Measurements from ENCODE around the gene MCUB. TPM values are rescaled to one million over a fixed set of nuclear protein-coding genes. Genes with fewer than 3 reads are reported as not detected.
A peak's percentile ranks its signal among the peaks of the same experiment; 100 is the strongest.
"Not testable (repeated sequence)": the region's sequence is repeated elsewhere in the genome, so short reads cannot be mapped to it uniquely, and the experiment has no call there.

MCUB gene
- total RNA-seq, 6 experiments from 2014 or later: 10.2 to 16.5 (median 15.3) TPM

GRCh38 chr4:109675181-109675580 lies 115.1 kb downstream of the MCUB start:
- peaks cover 10% of the 10 kb centered on the region for H3K36me3 Mint-ChIP-seq (ENCODE audit: low read depth)
- H3K27ac Mint-ChIP-seq: no peak overlapping the region
- no peaks in the 10 kb centered on the region for H3K27me3 Mint-ChIP-seq (ENCODE audit: insufficient read depth)
- no peaks in the 10 kb centered on the region; the same call in none of the 2 replicates for H3K9me3 Mint-ChIP-seq
- no peak overlapping the region for H3K4me3 Mint-ChIP-seq
- no peak for TF ChIP-seq CTCF (IDR thresholded peaks at IDR 0.05)
- no peak for DNase-seq
- H3K4me1 Mint-ChIP-seq (ENCODE audit: low read depth): no peaks in the 10 kb centered on the region

DNA sequence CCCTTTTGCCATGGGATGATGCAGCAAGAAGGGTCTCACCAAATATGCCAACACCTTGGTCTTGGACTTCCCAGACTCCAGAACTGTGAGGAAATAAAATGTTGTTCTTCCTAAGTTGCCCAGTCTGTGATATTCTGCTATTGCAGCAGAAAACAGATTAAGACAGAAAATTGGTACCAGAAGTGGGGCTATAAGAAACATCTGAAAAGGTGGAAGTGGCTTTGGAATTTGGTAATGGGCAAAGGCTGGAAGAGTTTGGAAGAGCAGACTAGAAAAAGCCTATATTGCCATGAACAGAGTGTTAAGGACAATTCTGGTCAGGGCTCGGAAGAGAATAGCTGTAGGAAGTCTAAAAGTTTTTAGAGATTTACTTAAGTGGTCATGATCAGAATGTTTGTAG lies 115.8 kb downstream of the MCUB start:
- H3K4me1 Mint-ChIP-seq (ENCODE audit: low read depth): no peaks in the 10 kb centered on the region
- peaks cover 13% of the 10 kb centered on the region for H3K36me3 Mint-ChIP-seq (ENCODE audit: low read depth)
- H3K27me3 Mint-ChIP-seq (ENCODE audit: insufficient read depth): no peaks in the 10 kb centered on the region
- no peak overlapping the region for H3K27ac Mint-ChIP-seq
- TF ChIP-seq CTCF (IDR thresholded peaks at IDR 0.05): no peak
- no peaks in the 10 kb centered on the region; the same call in none of the 2 replicates for H3K9me3 Mint-ChIP-seq
- H3K4me3 Mint-ChIP-seq: no peak overlapping the region
- no peak for DNase-seq

DNA sequence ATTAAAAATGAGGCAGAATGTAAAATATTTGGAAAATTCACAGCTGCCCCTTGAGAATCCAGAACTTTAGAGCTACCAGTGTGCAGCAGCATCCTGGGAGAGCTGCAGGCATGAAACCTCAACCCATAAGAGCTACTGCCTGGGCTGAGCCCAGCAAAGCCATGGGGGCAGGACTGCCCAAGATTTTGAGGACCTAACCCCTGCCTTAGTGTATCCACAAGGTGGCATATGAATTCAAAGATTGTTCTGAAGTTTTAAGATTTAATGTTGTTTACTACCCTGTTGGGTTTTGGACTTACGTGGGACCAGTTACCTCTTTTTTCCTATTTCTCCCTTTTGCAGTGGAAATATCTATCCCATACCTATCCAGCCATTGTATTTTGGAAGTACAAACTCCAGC lies 116.8 kb downstream of the MCUB start:
- Mint-ChIP-seq H3K27ac (no peak overlapping the region), H3K27me3 (ENCODE audit: insufficient read depth) (no peaks in the 10 kb centered on the region), H3K36me3 (ENCODE audit: low read depth) (peaks cover 5% of the 10 kb centered on the region; the same call in 1 of the 2 replicates), H3K9me3 (no peaks in the 10 kb centered on the region; the same call in 1 of the 2 replicates), H3K4me3 (no peak overlapping the region), H3K4me1 (ENCODE audit: low read depth) (no peaks in the 10 kb centered on the region)
- peak; percentile 38 for TF ChIP-seq CTCF (IDR thresholded peaks at IDR 0.05)
- DNase-seq: no peak

GRCh38 chr4:109678472-109678871 lies 118.4 kb downstream of the MCUB start:
- not testable (repeated sequence) for DNase-seq; H3K27ac Mint-ChIP-seq; H3K4me1 Mint-ChIP-seq (ENCODE audit: low read depth); H3K4me3 Mint-ChIP-seq; H3K9me3 Mint-ChIP-seq; H3K36me3 Mint-ChIP-seq (ENCODE audit: low read depth); H3K27me3 Mint-ChIP-seq (ENCODE audit: insufficient read depth)

GRCh38 chr4:109678925-109679324 lies 118.9 kb downstream of the MCUB start:
- not testable (repeated sequence) for H3K4me3 Mint-ChIP-seq; DNase-seq; H3K4me1 Mint-ChIP-seq (ENCODE audit: low read depth); H3K27me3 Mint-ChIP-seq (ENCODE audit: insufficient read depth); H3K36me3 Mint-ChIP-seq (ENCODE audit: low read depth); H3K9me3 Mint-ChIP-seq; H3K27ac Mint-ChIP-seq

DNA sequence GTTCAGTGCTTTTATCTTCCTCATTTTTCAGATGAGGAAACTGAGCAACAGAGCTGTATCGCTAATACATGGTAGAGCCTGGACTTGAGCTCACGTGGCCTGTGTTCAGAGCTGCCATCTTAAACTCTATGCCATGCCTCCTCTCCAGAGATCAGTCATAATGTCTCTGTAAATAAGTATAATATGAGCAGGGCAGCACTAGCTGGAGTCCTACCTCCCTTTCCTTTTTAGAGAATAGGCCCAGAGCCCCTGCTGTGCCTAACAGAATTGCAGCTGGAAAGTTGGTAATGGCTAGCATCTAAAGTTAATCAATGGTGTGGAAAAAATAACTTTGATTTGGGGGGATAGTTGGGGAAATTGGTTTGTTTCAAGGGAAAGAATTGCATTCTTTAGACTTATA lies 122.8 kb downstream of the MCUB start:
- Mint-ChIP-seq H3K4me3 (no peak overlapping the region), H3K36me3 (ENCODE audit: low read depth) (peaks cover 5% of the 10 kb centered on the region; the same call in 1 of the 2 replicates), H3K27ac (no peak overlapping the region), H3K9me3 (no peaks in the 10 kb centered on the region; the same call in 1 of the 2 replicates), H3K4me1 (ENCODE audit: low read depth) (no peaks in the 10 kb centered on the region), H3K27me3 (ENCODE audit: insufficient read depth) (no peaks in the 10 kb centered on the region)
- no peak for DNase-seq
- TF ChIP-seq CTCF (IDR thresholded peaks at IDR 0.05): no peak
